ENCODE results near the gene NUP188. TPM values are rescaled to one million over a fixed set of nuclear protein-coding genes. Genes with fewer than 3 reads are reported as not detected.
"Not testable (repeated sequence)": the region's sequence is repeated elsewhere in the genome, so short reads cannot be mapped to it uniquely, and the experiment has no call there.

NUP188 gene
- total RNA-seq, 1 donor from 2014 or later = 45.6 TPM

DNA sequence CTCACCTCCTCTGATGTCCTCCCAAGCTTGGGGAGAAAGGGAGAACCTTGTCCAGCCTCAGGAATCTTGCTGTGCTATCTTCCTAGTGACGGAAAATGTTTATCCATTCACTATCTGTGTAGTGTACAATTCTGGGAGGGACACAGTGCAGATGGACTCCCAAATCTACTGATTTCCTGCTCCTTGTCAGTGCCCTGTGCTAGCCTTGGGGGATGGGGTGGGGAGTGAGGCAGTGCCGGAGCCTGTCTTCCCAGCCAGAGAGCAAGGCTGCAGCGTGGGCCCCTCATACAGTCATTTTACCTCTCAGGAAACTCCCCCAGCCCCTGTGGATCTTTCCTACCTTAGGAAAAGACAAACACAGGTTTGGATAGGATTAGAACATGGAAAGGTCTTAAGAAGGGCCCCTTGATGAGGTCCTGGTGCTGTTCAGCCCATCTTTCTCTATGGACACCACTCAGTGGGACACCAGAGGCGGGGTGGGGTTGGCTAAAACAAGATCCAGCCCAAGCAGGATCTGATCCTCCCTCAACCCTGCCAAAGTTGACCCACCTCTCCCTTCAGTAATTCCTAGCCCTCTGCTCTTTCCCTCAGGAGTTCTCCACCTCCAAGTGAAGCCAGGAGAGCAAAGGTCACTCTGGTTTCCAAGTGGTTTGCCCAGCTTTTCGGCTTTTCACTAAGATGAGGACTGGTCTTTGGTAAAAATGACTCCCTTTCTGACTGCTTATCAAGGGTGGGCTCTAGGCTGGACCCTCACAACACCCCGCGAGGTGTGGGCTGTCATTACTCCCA is 3.5 kb upstream of the NUP188 start:
- DNase-seq = no peak

DNA sequence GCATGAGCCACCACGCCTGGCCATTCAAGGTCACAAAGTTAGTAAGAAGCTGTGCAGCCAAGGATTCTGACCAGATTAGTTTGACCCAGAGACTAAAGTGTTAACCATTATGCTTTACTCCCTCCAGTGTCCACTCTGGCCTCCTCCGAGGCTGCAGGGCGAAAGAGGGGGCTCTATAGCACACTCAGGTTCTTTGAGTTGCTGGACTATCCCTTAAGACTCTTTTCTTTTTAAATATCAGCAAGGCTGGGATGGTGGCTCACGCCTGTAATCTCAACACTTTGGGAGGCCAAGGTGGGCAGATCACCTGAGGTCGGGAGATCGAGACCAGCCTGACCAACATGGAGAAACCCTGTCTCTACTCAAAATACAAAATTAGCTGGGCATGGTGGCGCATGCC is 2.5 kb upstream of the NUP188 start:
- not testable (repeated sequence) for DNase-seq

- no peak for DNase-seq
These were observed 1.5 kb upstream of the NUP188 start for GRCh38 chr9:128945798-128946501.

- DNase-seq = peak; percentile 47
These were observed 775 bp upstream of the NUP188 start for GRCh38 chr9:128946571-128947276.

DNA sequence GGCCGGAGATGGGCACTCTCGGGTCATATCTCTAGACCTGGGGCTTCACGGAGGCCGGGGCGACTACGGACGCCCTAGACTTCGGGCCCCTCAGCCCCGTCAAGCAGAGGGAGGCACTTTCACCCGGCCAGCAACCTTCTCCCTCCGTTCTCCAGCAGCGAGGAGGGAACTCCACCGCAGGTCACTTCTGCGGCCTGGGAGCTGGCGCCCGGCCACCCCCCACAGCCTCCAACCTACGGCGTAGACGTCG is 297 bp upstream of the NUP188 start:
- DNase-seq = no peak

- DNase-seq = not testable (repeated sequence)
These were observed 13.9 kb downstream of the NUP188 start for GRCh38 chr9:128961403-128961802.

- no peak for DNase-seq
These were observed 22.0 kb downstream of the NUP188 start for GRCh38 chr9:128969491-128969890.

GRCh38 chr9:128972956-128973355 is 25.5 kb downstream of the NUP188 start:
- peak; percentile 58 for DNase-seq

DNA sequence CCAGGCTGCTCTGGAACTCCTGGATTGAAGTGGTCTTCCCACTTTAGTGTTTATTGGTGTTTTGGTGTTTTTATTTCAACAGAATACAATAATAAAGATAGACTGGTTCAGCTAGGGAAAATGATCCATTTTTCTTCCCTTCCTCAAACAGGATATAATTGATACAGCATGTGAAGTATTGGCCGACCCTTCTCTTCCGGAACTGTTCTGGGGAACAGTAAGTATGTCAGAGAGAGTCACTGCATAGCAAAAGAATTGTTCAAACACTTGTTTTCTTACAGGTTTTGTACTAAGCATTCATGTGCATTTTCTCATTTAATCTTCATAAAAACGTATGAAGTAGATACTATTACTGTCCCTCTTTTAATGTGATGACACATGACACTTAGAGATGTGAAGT is 31.6 kb downstream of the NUP188 start:
- no peak for DNase-seq

DNA sequence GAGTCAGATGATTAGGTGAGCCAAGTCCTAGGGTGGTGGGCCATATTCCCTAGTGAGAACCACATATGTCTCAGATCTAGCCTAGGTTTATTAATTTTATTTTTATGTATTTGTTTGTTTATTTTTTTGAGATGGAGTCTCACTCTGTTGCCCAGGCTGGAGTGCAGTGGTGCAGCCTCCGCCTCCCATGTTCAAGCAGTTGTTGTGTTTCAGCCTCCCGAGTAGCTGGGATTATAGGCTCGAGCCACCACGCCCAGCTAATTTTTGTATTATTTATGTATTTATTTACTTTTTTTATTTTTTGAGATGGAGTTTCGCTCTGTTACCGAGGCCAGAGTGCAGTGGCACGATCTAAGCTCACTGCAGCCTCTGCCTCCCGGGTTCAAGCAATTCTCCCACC is 36.0 kb downstream of the NUP188 start:
- DNase-seq = no peak

- no peak for DNase-seq
These were observed 39.2 kb downstream of the NUP188 start for GRCh38 chr9:128986671-128987070.

- peak; percentile 22 for DNase-seq
These were observed 40.3 kb downstream of the NUP188 start for GRCh38 chr9:128987805-128988204.

GRCh38 chr9:128992995-128993394 is 45.5 kb downstream of the NUP188 start:
- peak; percentile 45 for DNase-seq

DNA sequence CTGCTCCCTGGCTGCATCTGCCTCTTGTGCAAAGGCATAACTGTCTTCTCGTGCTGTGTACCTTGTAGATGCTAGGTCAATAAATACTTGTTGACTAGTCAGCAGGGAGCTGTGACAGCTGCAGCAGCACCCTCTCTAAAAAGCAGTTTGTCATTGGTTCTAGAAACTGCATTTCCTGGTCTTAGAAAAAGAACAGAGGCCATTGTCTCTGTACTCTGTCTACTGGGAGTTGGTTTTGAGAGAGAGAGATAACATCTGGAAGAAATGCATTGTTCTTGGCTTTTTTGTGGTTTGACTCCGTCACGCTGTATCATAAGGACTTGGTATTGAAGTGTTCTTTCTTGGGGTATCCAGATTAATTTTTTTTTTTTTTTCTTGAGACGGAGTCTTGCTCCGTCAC is 48.3 kb downstream of the NUP188 start:
- DNase-seq = no peak

DNA sequence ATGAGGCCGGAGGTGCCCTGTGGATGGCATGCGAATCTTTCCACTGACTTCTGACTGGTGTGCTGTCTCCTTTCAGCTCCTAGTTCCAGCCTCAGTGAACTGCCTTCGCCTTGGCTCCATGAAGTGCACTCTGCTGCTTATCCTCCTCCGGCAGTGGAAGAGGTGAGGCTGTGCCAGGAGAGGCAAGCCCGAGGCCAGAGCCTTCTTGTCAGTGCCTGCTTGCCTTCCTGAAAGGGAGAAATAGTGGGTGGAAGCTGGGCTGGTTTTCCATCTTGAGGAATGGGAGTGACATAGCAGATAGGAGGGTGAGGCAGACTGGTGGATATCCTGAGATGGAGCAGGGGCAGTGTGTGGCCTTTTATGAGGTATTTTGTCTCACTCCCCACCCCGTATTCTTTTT is 51.0 kb downstream of the NUP188 start:
- no peak for DNase-seq

GRCh38 chr9:128999581-129000206 is 52.2 kb downstream of the NUP188 start:
- DNase-seq = peak; percentile 21

- no peak for DNase-seq
These were observed 54.2 kb downstream of the NUP188 start for GRCh38 chr9:129001504-129002325.

DNA sequence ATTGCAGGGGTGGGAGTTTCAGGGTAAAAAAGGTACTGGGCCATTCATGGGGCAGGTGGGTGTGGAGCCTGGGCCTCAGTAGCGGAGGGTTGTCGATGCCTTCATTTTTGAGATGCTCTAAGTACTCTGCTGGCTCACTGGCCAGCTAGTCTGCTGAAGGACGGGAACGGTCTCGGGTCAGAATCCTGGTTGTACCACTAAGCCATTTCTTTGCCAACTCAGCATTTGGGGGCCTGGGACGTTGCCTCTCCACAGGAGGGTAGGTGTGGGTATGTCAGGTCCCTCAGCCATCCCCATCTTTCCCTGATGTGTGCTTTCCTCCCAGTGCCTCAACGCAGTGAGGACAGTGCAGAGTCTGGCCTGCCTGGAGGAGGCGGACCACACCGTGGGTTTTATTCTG is 55.5 kb downstream of the NUP188 start:
- DNase-seq = no peak

- DNase-seq = not testable (repeated sequence)
These were observed 56.7 kb downstream of the NUP188 start for GRCh38 chr9:129004173-129004572.

GRCh38 chr9:129005336-129005997 is 58.0 kb downstream of the NUP188 start:
- DNase-seq = no peak

DNA sequence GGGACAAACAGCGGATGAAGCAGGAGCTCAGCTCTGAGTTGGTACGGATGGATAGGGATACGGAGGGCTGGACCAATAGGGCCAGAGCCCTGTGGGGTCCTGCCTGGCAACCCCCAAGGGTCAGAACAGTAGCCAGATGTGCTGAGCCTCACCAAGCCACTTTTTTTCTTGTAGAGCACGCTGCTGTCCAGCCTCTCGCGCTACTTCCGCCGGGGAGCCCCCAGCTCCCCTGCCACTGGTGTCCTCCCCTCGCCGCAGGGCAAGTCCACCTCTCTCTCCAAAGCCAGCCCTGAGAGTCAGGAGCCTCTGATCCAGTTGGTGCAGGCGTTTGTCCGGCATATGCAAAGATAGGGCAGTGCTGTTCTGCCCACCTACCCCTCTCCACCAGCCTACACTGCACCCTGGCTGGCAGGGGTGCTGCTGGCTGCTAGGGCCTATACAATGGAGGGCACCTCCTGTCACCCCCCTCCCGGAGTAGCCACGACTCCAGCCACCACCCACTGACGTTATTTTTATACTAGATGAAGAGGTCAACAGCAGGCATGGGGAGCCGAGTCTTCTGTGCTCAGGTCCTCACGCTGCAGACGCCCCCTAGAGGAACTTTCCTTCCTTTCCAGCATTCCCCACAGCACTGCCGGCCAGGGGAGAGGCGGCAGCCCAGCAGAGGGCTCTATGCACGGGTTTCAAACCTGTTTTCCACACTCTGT is 59.0 kb downstream of the NUP188 start:
- DNase-seq = peak; percentile 85

Measured in dermis blood vessel endothelial cell (primary cell).